HCT116 (cell line): Measurements from ENCODE around the gene SLC22A4.

Source experiments
- CBX3 ChIP-seq: IDR thresholded peaks from 2 replicates; pipeline ENCODE4 v1.6.1; 2012; ENCODE audit warnings: low read depth
- CTCF ChIP-seq, 3 experiments: fragments of 200-600 bp in 1 of 3; sonication (generic) in 1 of 3; IDR thresholded peaks in 2 of 3; conservative IDR thresholded peaks in 1 of 3; 2 replicates each; pipeline ENCODE4 v1.5.1; 2012 to 2017; ENCODE audit warnings: low read depth in 2 of 3, low read length in 2 of 3, antibody characterized with exemption in 1 of 3, borderline replicate concordance in 1 of 3, control low read depth in 1 of 3, mild to moderate bottlenecking in 1 of 3, mixed read lengths in 1 of 3, mixed run types in 1 of 3, moderate library complexity in 1 of 3; ENCODE audit not compliant: insufficient read depth in 1 of 3
- EZH2phosphoT487 ChIP-seq: fragments of 200-600 bp; IDR thresholded peaks from 2 replicates; pipeline ENCODE4 v1.6.1; 2018; ENCODE audit warnings: antibody characterized with exemption, borderline replicate concordance
- MAX ChIP-seq: IDR thresholded peaks from 2 replicates; pipeline ENCODE4 v1.6.1; 2012
- POLR2AphosphoS5 ChIP-seq: IDR thresholded peaks from 2 replicates; pipeline ENCODE4 v1.6.1; 2011; ENCODE audit warnings: mild to moderate bottlenecking, low read depth, low read length, moderate library complexity
- SRF ChIP-seq: IDR thresholded peaks from 2 replicates; pipeline ENCODE4 v1.6.1; 2012; ENCODE audit warnings: low read depth

GRCh38 chr5:132392978-132393825 is 99.0 kb downstream of the SLC22A4 start:
- TF ChIP-seq POLR2AphosphoS5, result no peak
- TF ChIP-seq MAX, result no peak
- TF ChIP-seq SRF, result no peak
- TF ChIP-seq CTCF (IDR thresholded peaks at IDR 0.05 in 2 of 3, conservative IDR thresholded peaks at IDR 0.05 in 1 of 3; ENCODE audit: borderline replicate concordance in 1 of 3, insufficient read depth in 1 of 3, low read depth in 2 of 3, low read length in 2 of 3), result no peak
- no peak for TF ChIP-seq CBX3
- no peak for TF ChIP-seq EZH2phosphoT487
